GM11168 (cell line): ENCODE measurements around the gene HCCS.

Experiments
- in situ Hi-C: fragments of 300-500 bp; cut with MboI; formaldehyde crosslinking; loops from one replicate; pipeline ENCODE4 v1.12.0; 2022; ENCODE audit warnings: low sequenced_read_pairs; ENCODE audit not compliant: unreplicated experiment

Gene HCCS

DNA sequence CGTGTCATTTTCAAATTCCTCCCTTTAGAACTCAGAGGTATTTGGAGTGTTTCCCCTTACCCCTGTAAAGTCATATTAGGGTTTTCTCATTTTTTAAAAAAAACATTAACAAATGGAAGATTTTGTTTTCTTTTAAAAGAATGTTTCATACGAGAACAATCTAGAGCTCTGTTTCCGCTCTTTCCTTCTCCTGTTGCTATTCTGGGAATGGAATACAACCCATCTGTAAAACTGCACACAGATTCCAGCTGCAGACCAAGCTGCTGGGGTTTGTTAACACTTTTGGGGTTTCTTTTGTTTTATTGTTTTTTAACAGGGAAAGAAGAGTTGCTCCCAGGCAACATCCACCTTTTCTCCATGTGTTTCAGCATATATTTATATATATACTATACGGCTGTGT is 61.3 kb downstream of the HCCS start:
- in situ Hi-C loops = no loop called here
